HG03442 (cell line): ENCODE measurements around the gene FKBP14.

Experiments used
- ATAC-seq: cut with Tn5 transposase; IDR thresholded peaks from one replicate; pipeline ENCODE4 v1.9.1; 2021; ENCODE audit warnings: mild to moderate bottlenecking, moderate library complexity; ENCODE audit not compliant: unreplicated experiment

Gene FKBP14

GRCh38 chr7:30026229-30027064 is at the start of gene FKBP14:
Gene FKBP14 (minus strand): TSS chr7:30026702. CDS start chr7:30026508, 194 bp downstream.
- peak; percentile 77 for ATAC-seq

- no peak for ATAC-seq
These were observed 48.0 kb upstream of the FKBP14 start for GRCh38 chr7:30074422-30075030.

GRCh38 chr7:30072735-30073134 is 46.2 kb upstream of the FKBP14 start:
- no peak for ATAC-seq

GRCh38 chr7:30070052-30070451 is 43.5 kb upstream of the FKBP14 start:
- ATAC-seq = no peak

GRCh38 chr7:30069096-30069867 is 42.8 kb upstream of the FKBP14 start:
- no peak for ATAC-seq

- ATAC-seq = no peak
These were observed 41.6 kb upstream of the FKBP14 start for GRCh38 chr7:30068117-30068516.

GRCh38 chr7:30066687-30067086 is 40.2 kb upstream of the FKBP14 start:
- ATAC-seq = no peak

- no peak for ATAC-seq
These were observed 39.2 kb upstream of the FKBP14 start for GRCh38 chr7:30065746-30066145.

GRCh38 chr7:30062587-30062986 is 36.1 kb upstream of the FKBP14 start:
- ATAC-seq = peak; percentile 55

GRCh38 chr7:30061786-30062185 is 35.3 kb upstream of the FKBP14 start:
- ATAC-seq = peak; percentile 89

GRCh38 chr7:30057741-30058140 is 31.2 kb upstream of the FKBP14 start:
- no peak for ATAC-seq

GRCh38 chr7:30053068-30053467 is 26.6 kb upstream of the FKBP14 start:
- ATAC-seq = no peak

- ATAC-seq = no peak
These were observed 22.7 kb upstream of the FKBP14 start for GRCh38 chr7:30049173-30049572.

GRCh38 chr7:30048582-30048981 is 22.1 kb upstream of the FKBP14 start:
- ATAC-seq = no peak

- no peak for ATAC-seq
These were observed 20.6 kb upstream of the FKBP14 start for GRCh38 chr7:30047124-30047523.

- no peak for ATAC-seq
These were observed 19.7 kb upstream of the FKBP14 start for GRCh38 chr7:30046127-30046770.

GRCh38 chr7:30041526-30042269 is 15.2 kb upstream of the FKBP14 start:
- ATAC-seq = no peak

GRCh38 chr7:30040938-30041337 is 14.4 kb upstream of the FKBP14 start:
- no peak for ATAC-seq

- no peak for ATAC-seq
These were observed 11.9 kb upstream of the FKBP14 start for GRCh38 chr7:30038196-30038980.

GRCh38 chr7:30036220-30036619 is 9.7 kb upstream of the FKBP14 start:
- no peak for ATAC-seq
